Fibroblast of pulmonary artery (primary cell): ENCODE results near the gene SETD2.
A peak's percentile ranks its signal among the peaks of the same experiment; 100 is the strongest.

Source experiments
- DNase-seq: peaks from one replicate; pipeline ENCODE4 v3.0.0-alpha.2; 2010; ENCODE audit warnings: low read depth
- H3K4me3 ChIP-seq: replicated peaks from 2 replicates; pipeline ENCODE4 v1.5.1; 2011; ENCODE audit warnings: low read depth, mild to moderate bottlenecking, control low read depth, low read length, moderate library complexity
- TF ChIP-seq, protein P1 (sequence below): IDR thresholded peaks from 2 replicates; pipeline ENCODE4 v1.5.1; 2011; ENCODE audit warnings: mild to moderate bottlenecking, control low read depth, low read length, inconsistent platforms; ENCODE audit errors: missing control alignments

Gene SETD2

DNA sequence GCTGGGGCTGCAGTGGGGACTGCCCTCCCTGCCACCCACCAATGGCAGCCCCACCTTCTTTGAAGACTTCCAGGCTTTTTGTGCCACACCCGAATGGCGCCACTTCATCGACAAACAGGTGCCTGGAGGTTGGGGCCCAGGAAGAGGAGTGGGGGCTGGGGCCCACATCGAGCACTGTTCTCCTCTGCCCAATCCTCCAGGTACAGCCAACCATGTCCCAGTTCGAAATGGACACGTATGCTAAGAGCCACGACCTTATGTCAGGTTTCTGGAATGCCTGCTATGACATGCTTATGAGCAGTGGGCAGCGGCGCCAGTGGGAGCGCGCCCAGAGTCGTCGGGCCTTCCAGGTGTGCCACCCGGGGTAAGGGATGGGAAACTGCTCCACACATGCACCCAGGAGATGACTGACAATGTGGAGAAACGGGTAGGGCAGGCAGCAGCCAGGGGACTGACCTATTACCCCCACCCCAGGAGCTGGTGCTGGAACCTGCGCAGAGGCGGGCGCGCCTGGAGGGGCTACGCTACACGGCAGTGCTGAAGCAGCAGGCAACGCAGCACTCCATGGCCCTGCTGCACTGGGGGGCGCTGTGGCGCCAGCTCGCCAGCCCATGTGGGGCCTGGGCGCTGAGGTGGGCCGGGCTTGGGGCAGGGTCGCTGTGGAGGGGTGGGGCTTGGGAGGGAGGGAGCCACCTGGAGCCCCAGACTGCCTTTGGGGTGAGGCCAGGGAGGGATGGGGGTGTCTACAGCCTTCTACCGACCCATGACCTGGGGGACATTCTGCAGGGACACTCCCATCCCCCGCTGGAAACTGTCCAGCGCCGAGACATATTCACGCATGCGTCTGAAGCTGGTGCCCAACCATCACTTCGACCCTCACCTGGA lies 161.5 kb downstream of the SETD2 start:
- no peak for DNase-seq
- TF ChIP-seq, protein P1, sequence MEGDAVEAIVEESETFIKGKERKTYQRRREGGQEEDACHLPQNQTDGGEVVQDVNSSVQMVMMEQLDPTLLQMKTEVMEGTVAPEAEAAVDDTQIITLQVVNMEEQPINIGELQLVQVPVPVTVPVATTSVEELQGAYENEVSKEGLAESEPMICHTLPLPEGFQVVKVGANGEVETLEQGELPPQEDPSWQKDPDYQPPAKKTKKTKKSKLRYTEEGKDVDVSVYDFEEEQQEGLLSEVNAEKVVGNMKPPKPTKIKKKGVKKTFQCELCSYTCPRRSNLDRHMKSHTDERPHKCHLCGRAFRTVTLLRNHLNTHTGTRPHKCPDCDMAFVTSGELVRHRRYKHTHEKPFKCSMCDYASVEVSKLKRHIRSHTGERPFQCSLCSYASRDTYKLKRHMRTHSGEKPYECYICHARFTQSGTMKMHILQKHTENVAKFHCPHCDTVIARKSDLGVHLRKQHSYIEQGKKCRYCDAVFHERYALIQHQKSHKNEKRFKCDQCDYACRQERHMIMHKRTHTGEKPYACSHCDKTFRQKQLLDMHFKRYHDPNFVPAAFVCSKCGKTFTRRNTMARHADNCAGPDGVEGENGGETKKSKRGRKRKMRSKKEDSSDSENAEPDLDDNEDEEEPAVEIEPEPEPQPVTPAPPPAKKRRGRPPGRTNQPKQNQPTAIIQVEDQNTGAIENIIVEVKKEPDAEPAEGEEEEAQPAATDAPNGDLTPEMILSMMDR = peak; percentile 2
- H3K4me3 ChIP-seq = no peak overlapping the region

DNA sequence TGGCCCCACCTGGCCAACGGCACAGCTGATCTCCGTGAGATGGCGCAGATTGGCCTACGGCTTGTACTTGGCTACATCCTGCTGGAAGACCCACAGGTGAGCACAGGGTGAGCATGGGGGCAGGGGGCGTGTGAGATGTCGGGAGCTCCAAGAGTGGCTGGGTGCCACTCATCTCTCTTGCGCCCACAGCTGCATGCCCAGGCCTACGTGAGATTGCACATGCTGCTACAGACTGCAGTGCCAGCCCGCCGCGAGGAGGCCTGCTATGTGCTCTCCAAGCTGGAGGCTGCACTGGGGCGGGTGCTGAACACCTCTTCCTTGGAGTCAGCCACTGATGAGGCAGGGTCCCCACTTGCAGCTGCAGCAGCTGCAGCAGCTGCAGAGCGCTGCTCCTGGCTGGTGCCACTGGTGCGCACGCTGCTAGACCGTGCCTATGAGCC lies 162.2 kb downstream of the SETD2 start:
- no peak for DNase-seq
- H3K4me3 ChIP-seq = no peak overlapping the region
- TF ChIP-seq, protein P1 = no peak

DNA sequence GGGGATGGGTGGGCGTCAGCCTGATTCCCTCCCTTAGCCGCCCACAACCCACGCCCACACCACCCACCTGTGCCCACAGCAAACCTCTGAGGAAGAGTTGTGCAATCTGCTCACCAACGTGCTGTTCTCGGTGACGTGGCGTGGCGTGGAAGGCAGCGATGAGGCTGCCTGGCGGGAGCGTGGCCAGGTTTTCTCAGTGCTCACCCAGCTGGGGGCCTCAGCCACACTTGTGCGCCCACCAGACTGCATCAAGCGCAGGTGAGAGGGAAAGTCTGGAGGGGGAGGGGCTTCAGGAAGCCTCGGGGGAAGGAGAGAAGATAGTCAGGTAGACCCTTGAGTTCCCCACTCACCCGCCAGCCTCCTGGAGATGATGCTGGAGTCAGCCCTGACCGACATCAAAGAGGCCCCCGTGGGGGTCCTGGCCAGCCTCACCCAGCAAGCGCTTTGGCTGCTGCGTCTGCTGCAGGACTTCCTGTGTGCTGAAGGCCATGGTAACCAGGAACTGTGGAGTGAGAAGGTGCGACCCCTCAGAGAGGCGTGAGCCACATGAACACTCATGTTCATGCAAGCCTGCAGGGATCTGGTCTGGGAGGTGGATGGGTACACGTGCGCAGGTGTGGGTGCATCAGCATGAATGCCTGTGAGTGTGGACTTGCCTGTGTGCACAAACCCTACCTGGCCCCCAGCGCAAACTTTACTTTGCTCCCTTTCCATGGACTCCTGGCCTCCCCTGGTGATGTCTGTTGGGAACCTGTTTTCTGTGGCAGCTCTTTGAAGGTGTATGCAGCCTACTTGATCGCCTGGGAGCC lies 162.8 kb downstream of the SETD2 start:
- no peak overlapping the region for H3K4me3 ChIP-seq
- TF ChIP-seq, protein P1 = no peak
- no peak for DNase-seq

DNA sequence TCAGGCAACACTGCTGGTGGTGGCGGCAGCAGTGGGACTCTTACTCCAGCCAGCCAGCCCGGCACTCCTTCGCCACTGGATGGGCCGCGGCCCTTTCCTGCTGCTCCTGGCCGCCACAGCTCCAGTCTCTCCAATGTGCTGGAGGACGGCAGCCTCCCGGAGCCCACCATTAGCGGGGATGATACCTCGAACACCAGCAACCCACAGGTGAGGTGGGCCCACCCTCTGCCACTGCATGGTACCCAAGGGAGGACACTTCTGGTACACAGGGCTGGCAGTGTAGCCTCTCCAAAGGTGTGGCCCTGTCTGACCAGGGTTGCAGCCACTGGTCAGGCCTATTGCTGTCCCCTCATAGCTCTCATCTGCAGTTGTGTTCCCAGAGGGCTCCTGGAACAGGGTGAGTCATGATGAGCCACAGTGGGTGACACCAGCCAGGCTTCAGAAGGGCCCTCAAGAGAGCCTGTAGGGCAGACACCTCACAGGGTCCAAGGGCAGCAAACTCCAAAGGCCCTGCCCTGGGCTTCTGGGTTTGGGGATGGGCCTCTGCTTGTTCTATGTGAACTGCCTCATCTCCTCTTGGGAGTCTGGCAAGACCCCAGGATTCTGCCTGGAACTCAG lies 163.6 kb downstream of the SETD2 start:
- no peak for DNase-seq
- TF ChIP-seq, protein P1 = no peak
- no peak overlapping the region for H3K4me3 ChIP-seq

DNA sequence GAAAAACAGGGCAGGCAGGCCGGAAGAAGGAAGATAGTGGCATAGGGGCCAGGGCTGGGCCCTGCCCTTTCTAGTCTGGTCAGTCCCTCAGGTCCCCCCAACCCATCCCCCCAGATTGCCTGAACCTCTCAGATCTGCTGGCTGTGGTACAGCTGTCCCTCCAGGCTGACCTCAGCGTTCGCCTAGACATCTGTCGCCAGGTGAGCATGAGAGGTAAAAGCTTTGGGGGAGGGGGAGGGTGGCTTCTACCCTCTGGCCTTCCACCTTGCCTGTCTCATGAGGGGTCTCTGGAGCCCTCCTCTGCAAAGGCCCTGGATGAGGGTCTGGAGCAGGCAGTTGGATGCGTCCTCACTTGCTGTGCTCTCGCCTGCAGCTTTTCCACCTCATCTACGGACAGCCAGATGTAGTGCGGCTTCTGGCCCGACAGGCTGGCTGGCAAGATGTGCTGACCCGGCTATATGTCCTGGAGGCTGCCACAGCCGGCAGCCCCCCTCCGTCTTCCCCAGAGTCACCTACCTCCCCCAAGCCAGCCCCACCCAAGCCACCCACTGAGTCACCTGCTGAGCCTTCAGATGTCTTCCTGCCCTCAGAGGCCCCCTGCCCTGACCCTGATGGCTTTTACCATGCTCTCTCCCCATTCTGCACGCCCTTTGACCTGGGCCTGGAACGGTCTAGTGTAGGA lies 164.3 kb downstream of the SETD2 start:
- TF ChIP-seq, protein P1 = no peak
- no peak overlapping the region for H3K4me3 ChIP-seq

DNA sequence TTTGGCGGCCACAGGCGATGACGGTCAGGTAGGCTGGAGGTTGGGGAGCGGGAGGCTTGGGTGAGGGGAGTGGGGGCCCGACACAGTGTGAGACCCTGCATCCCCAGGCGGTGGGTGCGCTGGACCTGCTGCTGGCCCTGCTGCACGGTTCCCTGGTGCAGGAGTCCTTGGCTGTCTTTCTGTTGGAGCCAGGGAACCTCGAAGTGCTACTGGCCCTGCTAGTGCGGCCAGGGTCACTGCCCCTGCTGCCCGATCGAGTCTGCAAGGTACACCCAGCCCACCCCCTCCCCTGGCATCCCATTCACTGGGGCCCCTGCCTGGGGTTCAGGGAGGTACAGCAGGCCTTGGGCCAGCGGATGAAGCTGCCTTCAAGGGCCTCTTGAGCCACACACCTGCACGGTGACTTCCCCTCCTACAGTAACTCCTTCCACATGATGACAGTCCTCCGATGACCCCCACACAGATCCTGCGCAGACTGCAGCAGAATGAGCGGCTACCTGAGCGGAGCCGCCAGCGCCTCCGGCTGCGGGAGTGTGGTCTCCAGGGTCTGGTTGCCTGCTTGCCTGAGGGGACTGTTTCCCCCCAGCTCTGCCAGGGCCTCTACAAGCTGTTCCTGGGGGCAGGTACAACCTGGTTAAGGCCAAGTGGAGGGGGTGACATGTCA lies 164.9 kb downstream of the SETD2 start:
- TF ChIP-seq, protein P1 = no peak
- no peak overlapping the region for H3K4me3 ChIP-seq
- DNase-seq = no peak

More for the DNA sequence above, 164.3 kb downstream of the SETD2 start:
- no peak for DNase-seq
